Stimulated activated CD4-positive, alpha-beta T cell treated with anti-CD3 and anti-CD28 coated beads, Interleukin-15, amount 100 ng/mL, for 1 hour (primary cell): ENCODE measurements around the gene KRTAP5-11.
"Not testable (repeated sequence)": the region's sequence is repeated elsewhere in the genome, so short reads cannot be mapped to it uniquely, and the experiment has no call there.

Source experiments
- DNase-seq, 2 donors: peaks; one replicate each; pipeline ENCODE4 v3.0.0-alpha.2; 2020; ENCODE audit warnings: low read depth in 1 of 2, low spot score in 1 of 2

The KRTAP5-11 gene, protein sequence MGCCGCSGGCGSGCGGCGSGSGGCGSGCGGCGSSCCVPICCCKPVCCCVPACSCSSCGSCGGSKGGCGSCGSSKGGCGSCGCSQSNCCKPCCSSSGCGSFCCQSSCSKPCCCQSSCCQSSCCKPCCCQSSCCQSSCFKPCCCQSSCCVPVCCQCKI

GRCh38 chr11:71582309-71582895 lies at the start of gene KRTAP5-11:
KRTAP5-11 (minus strand) TSS chr11:71582875; CDS start chr11:71582837, 38 bp downstream.
- no peak for DNase-seq

- not testable (repeated sequence) for DNase-seq
Measured at GRCh38 chr11:71631551-71631950, 48.9 kb upstream of the KRTAP5-11 start.

DNA sequence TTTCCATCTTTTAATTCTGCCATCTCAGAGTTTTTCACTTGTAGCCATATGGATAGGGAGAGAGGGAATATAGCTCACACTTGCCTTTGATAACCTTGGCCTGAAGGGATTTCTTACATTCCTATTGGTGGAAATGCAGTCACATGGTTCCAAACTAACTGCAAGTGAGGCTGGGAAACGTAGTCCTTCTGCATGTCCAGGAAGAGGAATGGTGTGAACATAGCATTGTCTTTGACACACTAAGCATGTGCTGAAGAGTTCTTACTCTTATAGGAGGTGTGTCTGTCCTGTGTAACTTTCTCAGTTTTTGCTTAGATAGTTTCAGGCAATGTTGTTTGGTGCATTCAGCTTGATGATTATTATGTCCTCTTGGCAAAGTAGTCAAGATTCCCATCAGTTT lies 47.4 kb upstream of the KRTAP5-11 start:
- DNase-seq: not testable (repeated sequence)

DNA sequence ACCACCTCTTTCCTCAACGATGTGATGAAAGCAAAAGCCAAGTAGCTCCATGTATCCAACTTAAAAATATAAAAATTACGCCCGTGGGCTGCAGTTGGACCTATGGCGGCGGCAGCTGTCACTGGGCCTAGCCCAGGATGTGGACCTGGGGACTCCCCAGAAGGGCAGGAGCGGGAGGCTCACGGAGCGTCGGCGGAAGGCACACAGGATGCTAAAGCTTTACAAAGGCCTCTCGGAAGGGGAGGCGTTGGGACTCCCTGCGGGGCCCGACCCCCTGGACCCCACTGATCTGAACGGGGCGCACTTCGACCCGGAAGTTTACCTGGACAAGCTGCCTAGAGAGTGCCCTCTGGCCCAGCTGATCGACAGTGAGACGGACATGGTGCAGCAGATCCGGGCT lies 46.3 kb upstream of the KRTAP5-11 start:
- not testable (repeated sequence) for DNase-seq

DNA sequence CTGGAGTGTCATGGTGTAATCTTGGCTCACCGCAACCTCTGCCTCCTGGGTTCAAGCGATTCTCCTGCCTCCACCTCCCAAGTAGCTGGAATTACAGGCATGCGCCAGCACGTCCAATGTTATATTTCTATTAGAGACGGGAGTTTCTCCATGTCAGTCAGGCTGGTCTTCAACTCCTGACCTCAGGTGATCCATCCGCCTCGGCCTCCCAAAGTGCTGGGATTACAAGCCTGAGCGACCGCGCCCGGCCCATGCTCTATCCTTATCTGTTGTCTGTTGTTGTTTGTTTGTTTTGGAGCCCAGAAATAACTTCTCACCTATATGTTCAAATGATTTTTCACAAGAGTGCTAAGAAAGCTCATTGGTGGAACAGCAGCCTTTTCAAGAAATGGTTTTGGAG lies 40.6 kb upstream of the KRTAP5-11 start:
- DNase-seq: not testable (repeated sequence)

DNA sequence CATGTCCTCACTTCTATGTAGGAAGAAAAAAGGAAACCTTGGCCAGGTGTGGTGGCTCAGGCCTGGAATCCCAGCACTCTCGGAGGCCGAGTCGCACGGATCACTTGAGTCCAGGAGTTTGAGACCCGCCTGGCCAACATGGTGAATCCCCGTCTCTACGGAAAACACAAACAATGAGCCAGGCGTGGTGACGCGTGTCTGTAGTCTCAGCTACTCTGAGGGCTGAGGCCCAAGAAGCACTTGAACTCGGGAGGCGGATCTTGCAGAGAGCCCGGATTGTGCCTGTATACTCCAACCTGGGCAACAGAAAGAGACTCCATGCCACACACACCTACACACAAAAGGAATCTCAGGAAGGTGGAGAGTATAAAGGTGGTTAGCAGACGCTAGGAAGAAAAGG lies 39.9 kb upstream of the KRTAP5-11 start:
- not testable (repeated sequence) for DNase-seq

DNA sequence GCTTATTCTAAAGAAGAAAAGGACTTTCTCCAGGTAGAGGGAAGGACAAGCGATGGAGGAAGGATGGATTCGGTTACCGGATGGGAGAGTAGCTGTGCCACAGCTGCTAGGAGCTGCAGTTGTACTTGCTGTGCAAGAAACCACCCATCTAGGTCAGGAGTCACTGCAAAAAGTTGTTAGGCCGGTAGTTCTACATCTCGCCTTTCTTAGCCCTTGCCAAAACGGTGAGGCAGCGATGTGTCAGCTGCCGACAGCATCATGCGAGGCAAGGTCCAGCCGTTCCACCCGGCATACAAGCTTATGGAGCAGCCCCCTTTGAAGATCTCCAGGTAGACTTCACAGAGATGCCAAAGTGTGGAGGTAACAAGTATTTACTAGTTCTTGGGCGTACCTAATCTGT lies 32.3 kb upstream of the KRTAP5-11 start:
- not testable (repeated sequence) for DNase-seq

GRCh38 chr11:71614366-71614917 lies 31.8 kb upstream of the KRTAP5-11 start:
- not testable (repeated sequence) for DNase-seq

DNA sequence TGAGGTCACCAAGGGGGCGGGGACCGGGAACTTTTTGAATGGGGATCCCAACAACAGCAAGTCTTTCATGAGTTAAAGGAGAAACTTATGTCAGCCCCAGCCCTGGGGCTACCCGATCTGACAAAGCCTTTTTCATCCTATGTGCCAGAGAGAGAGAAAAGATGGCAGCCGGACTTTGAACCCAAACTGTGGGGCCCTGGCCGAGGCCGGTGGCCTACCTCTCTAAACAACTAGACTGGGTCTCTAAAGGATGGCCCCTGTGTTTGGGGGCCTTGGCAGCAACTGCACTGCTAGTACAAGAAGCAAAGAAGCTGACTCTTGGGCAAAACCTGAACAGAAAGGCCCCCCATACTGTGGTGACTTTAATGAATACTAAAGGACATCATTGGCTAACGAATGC lies 31.3 kb upstream of the KRTAP5-11 start:
- DNase-seq: not testable (repeated sequence)

DNA sequence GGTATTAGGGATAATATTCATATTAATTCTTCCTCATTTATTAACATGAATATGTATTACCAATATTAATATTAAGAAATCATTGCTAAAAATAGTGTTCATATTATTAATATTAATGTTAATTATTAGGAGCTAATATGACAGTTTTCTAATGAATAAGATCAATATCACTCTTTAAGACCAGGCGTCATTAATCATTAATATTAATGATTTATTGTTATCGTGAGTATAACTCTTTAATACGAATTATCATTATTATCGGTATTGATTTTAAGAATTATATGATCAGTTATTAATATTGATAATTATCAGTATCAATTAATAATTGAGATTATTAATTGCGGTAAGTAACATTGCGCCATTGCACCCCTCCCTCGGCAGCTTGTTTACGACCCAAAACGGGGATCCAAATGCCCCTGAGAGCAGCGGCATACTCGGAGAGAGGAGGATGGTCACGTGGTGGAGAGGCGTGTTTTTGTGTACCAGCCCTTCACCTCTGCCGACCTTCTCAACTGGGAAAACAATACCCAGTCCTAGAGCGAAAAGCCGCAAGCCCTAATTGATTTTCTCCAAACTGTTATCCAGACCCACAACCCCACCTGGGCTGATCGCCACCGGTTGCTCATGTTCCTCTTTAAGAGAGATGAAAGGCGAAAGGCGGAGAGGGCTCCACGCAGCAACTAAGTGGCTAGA lies 28.7 kb upstream of the KRTAP5-11 start:
- not testable (repeated sequence) for DNase-seq

- not testable (repeated sequence) for DNase-seq
Measured at GRCh38 chr11:71608272-71608671, 25.6 kb upstream of the KRTAP5-11 start.

GRCh38 chr11:71607520-71608216 lies 25.0 kb upstream of the KRTAP5-11 start:
- DNase-seq: not testable (repeated sequence)

- DNase-seq: not testable (repeated sequence)
Measured at GRCh38 chr11:71606853-71607519, 24.3 kb upstream of the KRTAP5-11 start.

DNA sequence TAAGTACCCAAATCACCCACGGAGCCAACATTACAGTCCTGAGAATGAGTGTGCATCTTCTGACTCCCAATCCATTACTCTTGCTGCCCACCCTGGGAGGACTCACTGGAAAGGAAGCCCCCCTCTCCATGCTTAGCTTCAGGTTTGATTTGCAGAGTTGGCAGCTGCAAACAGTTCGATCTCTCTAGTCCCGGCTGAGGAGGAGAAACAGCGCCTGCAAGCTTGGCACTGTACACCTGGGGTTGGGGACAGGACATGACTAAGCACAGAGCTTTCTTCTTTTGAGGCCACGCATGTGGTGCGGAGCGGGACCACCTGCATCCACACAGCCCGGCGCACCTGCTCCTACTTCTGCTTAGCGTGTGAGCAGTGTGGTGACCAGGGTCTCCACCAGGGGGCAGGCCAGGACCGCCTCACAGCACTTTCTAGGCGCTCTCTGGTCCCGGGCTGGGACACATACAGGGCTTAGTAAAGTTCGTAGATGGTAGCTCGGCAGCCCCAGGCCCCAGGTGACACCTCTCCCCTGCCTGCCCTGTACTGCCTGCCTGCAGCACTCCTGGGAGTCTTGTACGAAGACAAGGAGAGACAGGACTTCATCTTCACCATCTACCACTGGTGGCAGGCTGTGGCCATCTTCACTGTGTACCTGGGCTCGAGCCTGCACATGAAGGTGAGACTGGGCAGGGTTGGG lies 22.3 kb upstream of the KRTAP5-11 start:
- not testable (repeated sequence) for DNase-seq

DNA sequence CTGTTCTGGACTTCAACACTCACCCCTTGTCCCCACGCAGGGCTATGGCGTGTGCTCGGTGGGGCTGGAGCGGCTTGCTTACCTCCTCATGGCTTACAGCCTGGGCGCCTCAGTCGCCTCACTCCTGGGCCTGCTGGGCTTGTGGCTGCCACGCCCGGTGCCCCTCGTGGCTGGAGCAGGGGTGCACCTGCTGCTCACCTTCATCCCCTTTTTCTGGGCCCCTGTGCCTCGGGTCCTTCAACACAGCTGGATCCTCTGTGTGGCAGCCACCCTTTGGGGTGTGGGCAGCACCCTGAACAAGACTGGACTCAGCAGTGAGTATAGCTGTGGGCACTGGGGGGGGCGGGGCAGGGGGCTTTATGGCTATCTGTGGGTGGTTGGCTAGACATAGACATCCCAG lies 20.5 kb upstream of the KRTAP5-11 start:
- not testable (repeated sequence) for DNase-seq

DNA sequence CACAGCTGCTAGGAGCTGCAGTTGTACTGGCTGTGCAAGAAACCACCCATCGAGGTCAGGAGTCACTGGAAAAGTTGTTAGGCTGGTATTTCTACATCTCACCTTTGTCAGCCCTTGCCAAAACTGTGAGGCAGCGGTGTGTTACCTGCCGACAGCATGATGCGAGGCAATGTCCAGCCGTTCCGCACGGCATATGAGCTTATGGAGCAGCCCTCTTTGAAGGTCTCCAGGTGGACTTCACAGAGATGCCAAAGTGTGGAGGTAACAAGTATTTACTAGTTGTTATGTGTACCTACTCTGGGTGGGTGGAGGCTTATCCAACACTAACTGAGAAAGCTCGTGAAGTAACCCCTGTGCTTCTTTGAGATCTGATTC lies 6.9 kb upstream of the KRTAP5-11 start:
- not testable (repeated sequence) for DNase-seq

DNA sequence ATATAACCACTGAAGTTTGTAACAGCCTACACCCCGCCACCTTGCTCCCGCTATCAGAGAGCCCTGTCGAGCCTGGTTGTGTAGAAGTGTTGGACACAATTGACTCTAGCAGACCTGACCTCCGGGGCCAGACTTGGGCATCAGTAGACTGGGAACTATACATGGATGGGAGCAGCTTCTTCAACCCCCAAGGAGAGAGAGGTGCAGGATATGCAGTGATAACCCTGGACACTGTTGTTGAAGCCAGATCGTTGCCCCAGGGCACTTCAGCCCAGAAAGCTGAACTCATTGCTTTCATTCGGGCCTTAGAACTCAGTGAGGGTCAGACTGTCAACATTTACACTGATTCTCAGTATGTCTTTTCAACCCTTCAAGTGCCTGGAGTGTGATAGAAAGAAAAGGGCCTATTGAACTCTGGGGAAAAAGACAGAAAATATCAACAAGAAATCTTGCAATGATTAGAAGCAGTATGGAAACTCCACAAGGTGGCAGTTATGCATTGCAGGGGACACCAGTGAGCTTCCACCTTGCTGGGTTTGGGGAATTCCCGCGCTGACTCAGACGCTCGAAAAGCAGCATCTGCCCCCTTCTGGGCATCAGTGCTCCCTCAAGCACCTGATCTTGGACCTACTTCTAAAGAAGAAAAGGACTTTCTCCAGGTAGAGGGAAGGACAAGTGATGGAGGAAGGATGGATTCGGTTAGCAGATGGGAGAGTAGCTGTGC lies 6.3 kb upstream of the KRTAP5-11 start:
- peak in 1 of 2 donors; percentile 47 for DNase-seq

GRCh38 chr11:71588314-71588713 lies 5.6 kb upstream of the KRTAP5-11 start:
- not testable (repeated sequence) for DNase-seq

GRCh38 chr11:71585673-71586072 lies 3.0 kb upstream of the KRTAP5-11 start:
- DNase-seq: not testable (repeated sequence)

- DNase-seq: not testable (repeated sequence)
Measured at GRCh38 chr11:71582969-71583368, 294 bp upstream of the KRTAP5-11 start.
